Measurements from ENCODE around the gene CAPN5.

The CAPN5 gene

GRCh38 chr11:77074205-77074604 lies 7.4 kb downstream of the CAPN5 start:
- no peak for DNase-seq (ENCODE audit: low read depth)
- no peak overlapping the region for H3K4me3 ChIP-seq (ENCODE audit: low read length)
- no peak for TF ChIP-seq CTCF (IDR thresholded peaks at IDR 0.05; ENCODE audit: insufficient read depth, low read depth, low read length, missing control alignments)

- TF ChIP-seq CTCF (IDR thresholded peaks at IDR 0.05; ENCODE audit: insufficient read depth, low read depth, low read length, missing control alignments), result no peak
- DNase-seq (ENCODE audit: low read depth), result no peak
- no peak overlapping the region for H3K4me3 ChIP-seq (ENCODE audit: low read length)
Observed at GRCh38 chr11:77074626-77075221, 8.0 kb downstream of the CAPN5 start.

GRCh38 chr11:77075425-77075905 lies 8.7 kb downstream of the CAPN5 start:
- no peak for TF ChIP-seq CTCF (IDR thresholded peaks at IDR 0.05; ENCODE audit: insufficient read depth, low read depth, low read length, missing control alignments)
- DNase-seq (ENCODE audit: low read depth), result no peak
- no peak overlapping the region for H3K4me3 ChIP-seq (ENCODE audit: low read length)

GRCh38 chr11:77079666-77080065 lies 12.9 kb downstream of the CAPN5 start:
- TF ChIP-seq CTCF (IDR thresholded peaks at IDR 0.05; ENCODE audit: insufficient read depth, low read depth, low read length, missing control alignments), result no peak
- H3K4me3 ChIP-seq (ENCODE audit: low read length), result no peak overlapping the region
- no peak for DNase-seq (ENCODE audit: low read depth)

- no peak overlapping the region for H3K4me3 ChIP-seq (ENCODE audit: low read length)
- no peak for DNase-seq (ENCODE audit: low read depth)
- no peak for TF ChIP-seq CTCF (IDR thresholded peaks at IDR 0.05; ENCODE audit: insufficient read depth, low read depth, low read length, missing control alignments)
Observed at GRCh38 chr11:77080643-77081210, 14.0 kb downstream of the CAPN5 start.

- TF ChIP-seq CTCF (IDR thresholded peaks at IDR 0.05; ENCODE audit: insufficient read depth, low read depth, low read length, missing control alignments), result no peak
- no peak overlapping the region for H3K4me3 ChIP-seq (ENCODE audit: low read length)
- DNase-seq (ENCODE audit: low read depth), result no peak
Observed at GRCh38 chr11:77081381-77081851, 14.6 kb downstream of the CAPN5 start.

All from epithelial cell of esophagus (primary cell).